Nephron progenitor cell (in vitro differentiated cells): ENCODE measurements around the gene RASSF5.

ENCODE experiments used
- DNase-seq: peaks from one replicate; pipeline ENCODE4 v3.0.0; 2021
- H3K27ac Mint-ChIP-seq: 2 replicates; pipeline ENCODE4 v1.8.0; 2021; ENCODE audit warnings: mild to moderate bottlenecking, moderate library complexity, mixed read lengths
- H3K27me3 Mint-ChIP-seq: 2 replicates; pipeline ENCODE4 v1.8.0; 2021; ENCODE audit warnings: mild to moderate bottlenecking, low read depth, mixed read lengths; ENCODE audit not compliant: poor library complexity
- H3K36me3 Mint-ChIP-seq: 2 replicates; pipeline ENCODE4 v1.8.0; 2021; ENCODE audit warnings: low read depth, mixed read lengths
- H3K4me1 Mint-ChIP-seq: 2 replicates; pipeline ENCODE4 v1.8.0; 2021; ENCODE audit warnings: mixed read lengths
- H3K4me3 Mint-ChIP-seq: 2 replicates; pipeline ENCODE4 v1.8.0; 2021; ENCODE audit warnings: mild to moderate bottlenecking, moderate library complexity, mixed read lengths
- H3K9me3 Mint-ChIP-seq: 2 replicates; pipeline ENCODE4 v1.8.0; 2021; ENCODE audit warnings: mild to moderate bottlenecking, moderate library complexity, mixed read lengths
- CTCF ChIP-seq: fragments of 200-600 bp; sonication (generic); IDR thresholded peaks from 2 replicates; pipeline ENCODE4 v1.5.0; 2021; ENCODE audit warnings: antibody characterized with exemption

The RASSF5 gene

DNA sequence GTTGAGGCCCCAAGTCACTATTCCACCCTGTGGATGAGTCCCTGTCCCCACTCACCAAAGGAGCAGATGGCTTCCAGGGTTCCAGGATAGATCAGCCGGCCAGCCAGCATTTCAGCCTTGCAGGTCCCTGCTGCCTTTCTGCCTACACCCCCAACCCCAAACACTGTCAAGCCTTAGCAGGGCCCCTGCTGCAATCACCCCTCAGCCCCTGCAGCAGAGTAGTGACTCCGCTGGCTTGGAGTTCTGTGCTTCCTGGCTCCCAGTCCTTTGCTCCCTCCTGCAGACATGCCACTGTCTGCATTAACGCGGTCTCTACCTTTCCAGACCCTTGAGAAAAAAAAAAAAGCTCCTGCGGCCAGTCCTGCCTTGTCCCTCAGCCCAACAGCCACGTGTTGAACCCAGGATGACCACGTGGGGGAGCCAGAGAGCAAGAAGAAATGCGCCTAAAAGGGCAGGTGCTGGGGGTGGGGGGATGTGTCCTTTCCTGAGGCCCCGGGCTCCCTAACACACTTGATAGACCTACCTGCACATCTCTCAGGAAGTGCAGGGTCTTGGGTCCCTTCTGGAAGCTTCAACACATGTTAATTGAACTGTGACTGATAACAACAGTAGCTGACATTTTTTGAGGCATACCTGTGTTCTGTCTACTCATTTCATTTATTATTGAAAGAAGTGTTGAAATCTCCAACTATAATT is 37.4 kb downstream of the RASSF5 start:
- H3K27me3 Mint-ChIP-seq = peaks cover 12% of the 10 kb centered on the region
- H3K27ac Mint-ChIP-seq = no peak overlapping the region
- peak; percentile 91 for DNase-seq
- peaks cover 22% of the 10 kb centered on the region for H3K4me1 Mint-ChIP-seq
- H3K36me3 Mint-ChIP-seq = no peaks in the 10 kb centered on the region
- H3K9me3 Mint-ChIP-seq = peaks cover 4% of the 10 kb centered on the region
- TF ChIP-seq CTCF = peak; percentile 86
- H3K4me3 Mint-ChIP-seq = no peak overlapping the region

GRCh38 chr1:206545351-206545750 is 38.0 kb downstream of the RASSF5 start:
- H3K27me3 Mint-ChIP-seq = peaks cover 12% of the 10 kb centered on the region
- DNase-seq = no peak
- peaks cover 22% of the 10 kb centered on the region for H3K4me1 Mint-ChIP-seq
- TF ChIP-seq CTCF = no peak
- no peaks in the 10 kb centered on the region for H3K36me3 Mint-ChIP-seq
- H3K9me3 Mint-ChIP-seq = peaks cover 4% of the 10 kb centered on the region
- no peak overlapping the region for H3K27ac Mint-ChIP-seq
- no peak overlapping the region for H3K4me3 Mint-ChIP-seq

GRCh38 chr1:206547104-206547503 is 39.8 kb downstream of the RASSF5 start:
- H3K27me3 Mint-ChIP-seq = peaks cover 11% of the 10 kb centered on the region
- peaks cover 4% of the 10 kb centered on the region for H3K9me3 Mint-ChIP-seq
- no peak overlapping the region for H3K4me3 Mint-ChIP-seq
- peaks cover 18% of the 10 kb centered on the region for H3K4me1 Mint-ChIP-seq
- no peak for DNase-seq
- TF ChIP-seq CTCF = no peak
- no peak overlapping the region for H3K27ac Mint-ChIP-seq
- H3K36me3 Mint-ChIP-seq = no peaks in the 10 kb centered on the region

DNA sequence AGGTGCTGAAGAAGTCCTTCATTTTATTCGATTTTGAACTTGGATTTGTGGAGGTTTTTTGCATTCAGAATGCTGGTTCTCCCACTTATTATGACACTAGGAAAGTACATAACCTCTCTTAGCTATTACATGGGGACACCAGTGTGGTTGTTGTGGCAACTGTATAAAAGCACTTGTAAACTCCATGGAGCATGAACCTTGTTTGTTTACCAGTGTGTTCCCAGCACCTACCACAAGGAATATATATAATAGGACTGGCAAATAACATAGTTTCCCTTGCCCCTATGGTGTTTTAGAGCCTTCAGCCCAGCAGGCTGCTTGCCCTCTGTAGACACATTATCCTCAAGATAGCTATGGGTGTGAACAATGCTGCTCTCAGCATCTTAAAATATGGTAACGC is 43.1 kb downstream of the RASSF5 start:
- no peak for DNase-seq
- Mint-ChIP-seq H3K36me3 (no peaks in the 10 kb centered on the region), H3K27me3 (peaks cover 29% of the 10 kb centered on the region), H3K27ac (no peak overlapping the region), H3K9me3 (no peaks in the 10 kb centered on the region), H3K4me3 (no peak overlapping the region), H3K4me1 (peaks cover 18% of the 10 kb centered on the region)
- TF ChIP-seq CTCF = no peak

- no peaks in the 10 kb centered on the region for H3K36me3 Mint-ChIP-seq
- no peak for TF ChIP-seq CTCF
- DNase-seq = no peak
- H3K9me3 Mint-ChIP-seq = no peaks in the 10 kb centered on the region
- H3K27ac Mint-ChIP-seq = no peak overlapping the region
- peaks cover 28% of the 10 kb centered on the region for H3K4me1 Mint-ChIP-seq
- peaks cover 29% of the 10 kb centered on the region for H3K27me3 Mint-ChIP-seq
- no peak overlapping the region for H3K4me3 Mint-ChIP-seq
These were observed 44.1 kb downstream of the RASSF5 start for GRCh38 chr1:206551296-206551985.

GRCh38 chr1:206551986-206552326 is 44.6 kb downstream of the RASSF5 start:
- Mint-ChIP-seq H3K4me3 (no peak overlapping the region), H3K27me3 (peaks cover 29% of the 10 kb centered on the region), H3K4me1 (peaks cover 30% of the 10 kb centered on the region), H3K9me3 (no peaks in the 10 kb centered on the region), H3K27ac (no peak overlapping the region), H3K36me3 (no peaks in the 10 kb centered on the region)
- DNase-seq = no peak
- TF ChIP-seq CTCF = no peak
